ENCODE data around the gene FUOM.

DNA sequence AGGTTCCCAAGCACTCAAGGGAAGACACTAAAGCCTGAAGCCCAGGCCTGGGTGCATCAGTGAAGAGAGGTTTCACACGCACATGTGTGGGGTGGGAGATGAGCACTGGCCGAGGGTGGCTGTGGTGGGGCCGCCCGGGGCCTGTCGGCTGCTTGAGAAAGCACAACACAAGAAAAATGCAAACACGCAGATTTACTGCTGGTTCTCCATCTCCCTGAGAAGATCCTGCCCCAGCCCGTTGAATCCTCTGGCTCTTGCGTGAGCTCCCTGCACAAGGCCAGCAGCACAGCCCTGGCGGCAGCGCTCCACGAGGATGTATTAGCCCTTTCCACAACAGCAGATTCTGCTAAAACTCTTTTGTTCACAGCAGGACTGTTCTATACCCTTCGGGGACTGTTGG lies 42.9 kb downstream of the FUOM start:
- no peak for TF ChIP-seq STAT1 (IDR thresholded peaks at IDR 0.05; ENCODE audit: unreplicated experiment)
- TF ChIP-seq, protein P1, sequence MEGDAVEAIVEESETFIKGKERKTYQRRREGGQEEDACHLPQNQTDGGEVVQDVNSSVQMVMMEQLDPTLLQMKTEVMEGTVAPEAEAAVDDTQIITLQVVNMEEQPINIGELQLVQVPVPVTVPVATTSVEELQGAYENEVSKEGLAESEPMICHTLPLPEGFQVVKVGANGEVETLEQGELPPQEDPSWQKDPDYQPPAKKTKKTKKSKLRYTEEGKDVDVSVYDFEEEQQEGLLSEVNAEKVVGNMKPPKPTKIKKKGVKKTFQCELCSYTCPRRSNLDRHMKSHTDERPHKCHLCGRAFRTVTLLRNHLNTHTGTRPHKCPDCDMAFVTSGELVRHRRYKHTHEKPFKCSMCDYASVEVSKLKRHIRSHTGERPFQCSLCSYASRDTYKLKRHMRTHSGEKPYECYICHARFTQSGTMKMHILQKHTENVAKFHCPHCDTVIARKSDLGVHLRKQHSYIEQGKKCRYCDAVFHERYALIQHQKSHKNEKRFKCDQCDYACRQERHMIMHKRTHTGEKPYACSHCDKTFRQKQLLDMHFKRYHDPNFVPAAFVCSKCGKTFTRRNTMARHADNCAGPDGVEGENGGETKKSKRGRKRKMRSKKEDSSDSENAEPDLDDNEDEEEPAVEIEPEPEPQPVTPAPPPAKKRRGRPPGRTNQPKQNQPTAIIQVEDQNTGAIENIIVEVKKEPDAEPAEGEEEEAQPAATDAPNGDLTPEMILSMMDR (conservative IDR thresholded peaks at IDR 0.05; ENCODE audit: low read depth in 2 of 2) = no peak
- no peak for TF ChIP-seq POLR2AphosphoS5 (IDR thresholded peaks at IDR 0.05; ENCODE audit: low read depth)
- TF ChIP-seq EZH2phosphoT487 (IDR thresholded peaks at IDR 0.05; ENCODE audit: unreplicated experiment) = no peak
- TF ChIP-seq EZH2 (IDR thresholded peaks at IDR 0.05; ENCODE audit: low read depth, unreplicated experiment) = no peak
- TF ChIP-seq CREB1 (CRISPR knock-in tag; IDR thresholded peaks at IDR 0.05; ENCODE audit: low read depth) = no peak
- no peak for TF ChIP-seq JUNB (IDR thresholded peaks at IDR 0.05; ENCODE audit: unreplicated experiment)
- TF ChIP-seq, protein P2, sequence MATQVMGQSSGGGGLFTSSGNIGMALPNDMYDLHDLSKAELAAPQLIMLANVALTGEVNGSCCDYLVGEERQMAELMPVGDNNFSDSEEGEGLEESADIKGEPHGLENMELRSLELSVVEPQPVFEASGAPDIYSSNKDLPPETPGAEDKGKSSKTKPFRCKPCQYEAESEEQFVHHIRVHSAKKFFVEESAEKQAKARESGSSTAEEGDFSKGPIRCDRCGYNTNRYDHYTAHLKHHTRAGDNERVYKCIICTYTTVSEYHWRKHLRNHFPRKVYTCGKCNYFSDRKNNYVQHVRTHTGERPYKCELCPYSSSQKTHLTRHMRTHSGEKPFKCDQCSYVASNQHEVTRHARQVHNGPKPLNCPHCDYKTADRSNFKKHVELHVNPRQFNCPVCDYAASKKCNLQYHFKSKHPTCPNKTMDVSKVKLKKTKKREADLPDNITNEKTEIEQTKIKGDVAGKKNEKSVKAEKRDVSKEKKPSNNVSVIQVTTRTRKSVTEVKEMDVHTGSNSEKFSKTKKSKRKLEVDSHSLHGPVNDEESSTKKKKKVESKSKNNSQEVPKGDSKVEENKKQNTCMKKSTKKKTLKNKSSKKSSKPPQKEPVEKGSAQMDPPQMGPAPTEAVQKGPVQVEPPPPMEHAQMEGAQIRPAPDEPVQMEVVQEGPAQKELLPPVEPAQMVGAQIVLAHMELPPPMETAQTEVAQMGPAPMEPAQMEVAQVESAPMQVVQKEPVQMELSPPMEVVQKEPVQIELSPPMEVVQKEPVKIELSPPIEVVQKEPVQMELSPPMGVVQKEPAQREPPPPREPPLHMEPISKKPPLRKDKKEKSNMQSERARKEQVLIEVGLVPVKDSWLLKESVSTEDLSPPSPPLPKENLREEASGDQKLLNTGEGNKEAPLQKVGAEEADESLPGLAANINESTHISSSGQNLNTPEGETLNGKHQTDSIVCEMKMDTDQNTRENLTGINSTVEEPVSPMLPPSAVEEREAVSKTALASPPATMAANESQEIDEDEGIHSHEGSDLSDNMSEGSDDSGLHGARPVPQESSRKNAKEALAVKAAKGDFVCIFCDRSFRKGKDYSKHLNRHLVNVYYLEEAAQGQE (IDR thresholded peaks at IDR 0.05; ENCODE audit: unreplicated experiment) = no peak
- no peak for TF ChIP-seq ZNF114 (CRISPR knock-in tag; IDR thresholded peaks at IDR 0.05)
- TF ChIP-seq ZNF331 (CRISPR knock-in tag; IDR thresholded peaks at IDR 0.05; ENCODE audit: low read depth) = no peak
- TF ChIP-seq, protein P3, sequence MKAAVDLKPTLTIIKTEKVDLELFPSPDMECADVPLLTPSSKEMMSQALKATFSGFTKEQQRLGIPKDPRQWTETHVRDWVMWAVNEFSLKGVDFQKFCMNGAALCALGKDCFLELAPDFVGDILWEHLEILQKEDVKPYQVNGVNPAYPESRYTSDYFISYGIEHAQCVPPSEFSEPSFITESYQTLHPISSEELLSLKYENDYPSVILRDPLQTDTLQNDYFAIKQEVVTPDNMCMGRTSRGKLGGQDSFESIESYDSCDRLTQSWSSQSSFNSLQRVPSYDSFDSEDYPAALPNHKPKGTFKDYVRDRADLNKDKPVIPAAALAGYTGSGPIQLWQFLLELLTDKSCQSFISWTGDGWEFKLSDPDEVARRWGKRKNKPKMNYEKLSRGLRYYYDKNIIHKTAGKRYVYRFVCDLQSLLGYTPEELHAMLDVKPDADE (IDR thresholded peaks at IDR 0.05) = no peak
- no peak for TF ChIP-seq NANOG (IDR thresholded peaks at IDR 0.05; ENCODE audit: borderline replicate concordance)

Measured in GM23338 (cell line).